ACC112 (cell line): ENCODE data around the gene CNOT6.
"Not testable (repeated sequence)": the region's sequence is repeated elsewhere in the genome, so short reads cannot be mapped to it uniquely, and the experiment has no call there.

Experiments
- H2AFZ ChIP-seq: fragments of 200-600 bp; sonication (generic); one replicate; pipeline ENCODE4 v1.6.0; 2017; ENCODE audit warnings: antibody characterized with exemption, low read length; ENCODE audit not compliant: unreplicated experiment
- H3K27ac ChIP-seq: fragments of 200-600 bp; sonication (generic); 2 replicates; pipeline ENCODE4 v1.5.1; 2014; ENCODE audit warnings: low read depth, mild to moderate bottlenecking, antibody characterized with exemption, low read length, moderate library complexity
- H3K27me3 ChIP-seq: fragments of 200-600 bp; sonication (generic); 2 replicates; pipeline ENCODE4 v1.6.1; 2014; ENCODE audit warnings: mild to moderate bottlenecking, antibody characterized with exemption, low read length, moderate library complexity, mixed read lengths; ENCODE audit not compliant: insufficient read depth
- H3K36me3 ChIP-seq: fragments of 200-600 bp; sonication (generic); 2 replicates; pipeline ENCODE4 v1.6.1; 2016; ENCODE audit warnings: mild to moderate bottlenecking, antibody characterized with exemption, low read length, moderate library complexity, mixed read lengths; ENCODE audit not compliant: insufficient read depth
- H3K4me1 ChIP-seq: fragments of 200-600 bp; sonication (generic); one replicate; pipeline ENCODE4 v1.6.1; 2016; ENCODE audit warnings: low read length, mixed read lengths; ENCODE audit not compliant: insufficient read depth, unreplicated experiment, control insufficient read depth
- H3K4me3 ChIP-seq: fragments of 200-600 bp; sonication (generic); 2 replicates; pipeline ENCODE4 v1.5.1; 2014; ENCODE audit warnings: mild to moderate bottlenecking, low read depth, low read length
- H3K79me2 ChIP-seq: fragments of 200-600 bp; sonication (generic); one replicate; pipeline ENCODE4 v1.6.0; 2016; ENCODE audit warnings: low read length; ENCODE audit not compliant: control insufficient read depth, unreplicated experiment, insufficient read depth

CNOT6 gene

DNA sequence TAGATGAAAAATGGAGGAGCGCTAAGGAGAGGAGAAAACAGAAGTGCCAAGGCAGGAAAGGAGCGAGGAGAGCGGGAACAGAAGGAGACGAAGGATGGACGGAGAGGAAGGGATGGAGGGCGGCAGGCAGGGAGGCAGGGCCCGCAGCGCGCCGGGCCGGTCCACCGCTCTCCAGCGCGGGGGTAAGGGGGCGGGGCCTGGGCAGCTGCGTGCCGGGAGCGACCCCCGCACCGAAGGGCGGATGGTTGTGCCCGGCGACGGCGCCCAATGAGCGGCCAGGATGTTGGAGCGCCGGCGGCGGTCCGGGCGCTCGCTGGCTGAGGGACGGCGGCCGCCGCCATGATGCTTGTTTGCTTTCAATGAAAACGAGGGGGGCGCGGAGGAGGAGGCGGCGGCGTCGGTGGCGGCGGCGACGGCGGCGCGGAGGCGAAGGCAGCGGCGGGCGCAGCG is at the start of gene CNOT6:
Gene CNOT6, plus strand, starts transcription at position 320 of the 450 bp plus-strand sequence. CDS start 34,898 bp downstream, outside the sequence.
- no peaks in the 10 kb centered on the region for H3K36me3 ChIP-seq
- H3K4me1 ChIP-seq = peaks cover 13% of the 10 kb centered on the region
- peak within 1 kb of the TSS; percentile 46 for H2AFZ ChIP-seq
- H3K27ac ChIP-seq = peak within 1 kb of the TSS; percentile 35; the same call in 1 of the 2 replicates
- peaks cover 43% of the 10 kb centered on the region for H3K79me2 ChIP-seq
- peak within 1 kb of the TSS; percentile 82 for H3K4me3 ChIP-seq
- no peaks in the 10 kb centered on the region for H3K27me3 ChIP-seq

DNA sequence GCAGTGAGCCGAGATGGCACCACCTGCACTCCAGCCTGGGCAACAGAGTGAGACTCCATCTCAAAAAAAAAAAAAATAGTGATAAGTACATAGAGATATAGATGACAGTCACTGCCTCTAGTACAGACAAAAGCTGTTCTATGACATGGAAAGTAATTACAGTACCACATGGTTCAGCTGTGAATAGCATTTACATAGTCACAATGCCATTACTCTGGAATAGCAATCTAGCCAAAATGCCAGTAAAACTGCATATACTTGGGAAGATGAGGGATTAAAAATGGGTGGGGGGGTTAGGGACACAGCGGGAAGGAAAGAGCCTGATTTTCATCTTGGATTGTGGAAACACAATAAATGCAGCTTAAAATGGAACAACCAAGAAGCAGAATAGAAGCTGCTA is 39.4 kb upstream of the CNOT6 start:
- no peak overlapping the region for H3K27ac ChIP-seq

DNA sequence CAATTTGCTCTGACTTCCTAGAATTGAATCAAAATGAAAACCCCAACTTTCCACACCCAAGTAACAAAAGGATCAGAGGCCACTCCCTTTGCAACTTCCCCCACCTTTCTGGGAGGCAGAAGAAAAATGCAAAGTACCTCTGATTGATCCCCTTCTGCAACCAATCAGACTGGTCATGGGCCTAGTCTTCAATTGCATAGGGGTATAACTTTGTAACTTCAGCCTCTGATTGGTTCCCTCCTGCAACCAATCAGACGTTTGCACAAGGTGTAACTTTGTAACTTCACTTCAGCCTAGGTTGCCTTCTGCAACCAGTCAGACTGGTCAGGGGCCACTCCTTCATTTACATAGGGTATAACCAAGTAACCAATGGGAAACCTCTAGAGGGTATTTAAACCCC is 38.3 kb upstream of the CNOT6 start:
- Histone ChIP-seq H3K27me3 (peaks cover 23% of the 10 kb centered on the region), H3K4me3 (no peak overlapping the region), H3K36me3 (no peaks in the 10 kb centered on the region), H3K79me2 (no peaks in the 10 kb centered on the region), H3K27ac (no peak overlapping the region), H2AFZ (no peak overlapping the region), H3K4me1 (no peaks in the 10 kb centered on the region)

More for the DNA sequence above, 39.4 kb upstream of the CNOT6 start:
- Histone ChIP-seq H3K27me3 (peaks cover 33% of the 10 kb centered on the region), H3K79me2 (no peaks in the 10 kb centered on the region), H3K4me3 (no peak overlapping the region), H3K36me3 (no peaks in the 10 kb centered on the region), H2AFZ (no peak overlapping the region), H3K4me1 (no peaks in the 10 kb centered on the region)

DNA sequence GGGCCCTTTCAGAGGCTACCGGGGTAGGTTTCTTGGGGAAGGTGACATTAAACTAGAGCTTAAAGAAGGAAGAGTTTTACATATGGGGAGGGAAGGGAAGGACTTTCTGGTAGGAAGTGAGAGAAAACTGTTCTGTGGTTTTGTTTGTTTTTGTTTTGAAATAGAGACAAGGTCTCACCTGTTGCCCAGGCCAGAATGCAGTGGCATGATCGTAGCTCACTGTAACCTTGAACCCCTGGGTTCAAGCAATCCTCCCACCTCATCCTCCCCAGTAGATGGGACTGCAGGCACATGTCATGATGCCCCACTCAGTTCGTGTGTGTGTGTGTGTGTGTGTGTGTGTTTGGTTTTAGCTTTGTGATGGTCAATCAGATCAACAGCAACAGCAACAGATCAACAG is 37.4 kb upstream of the CNOT6 start:
- Histone ChIP-seq H3K27me3 (peaks cover 16% of the 10 kb centered on the region), H3K79me2 (no peaks in the 10 kb centered on the region), H2AFZ (no peak overlapping the region), H3K4me1 (no peaks in the 10 kb centered on the region), H3K4me3 (no peak overlapping the region), H3K36me3 (no peaks in the 10 kb centered on the region), H3K27ac (no peak overlapping the region)

DNA sequence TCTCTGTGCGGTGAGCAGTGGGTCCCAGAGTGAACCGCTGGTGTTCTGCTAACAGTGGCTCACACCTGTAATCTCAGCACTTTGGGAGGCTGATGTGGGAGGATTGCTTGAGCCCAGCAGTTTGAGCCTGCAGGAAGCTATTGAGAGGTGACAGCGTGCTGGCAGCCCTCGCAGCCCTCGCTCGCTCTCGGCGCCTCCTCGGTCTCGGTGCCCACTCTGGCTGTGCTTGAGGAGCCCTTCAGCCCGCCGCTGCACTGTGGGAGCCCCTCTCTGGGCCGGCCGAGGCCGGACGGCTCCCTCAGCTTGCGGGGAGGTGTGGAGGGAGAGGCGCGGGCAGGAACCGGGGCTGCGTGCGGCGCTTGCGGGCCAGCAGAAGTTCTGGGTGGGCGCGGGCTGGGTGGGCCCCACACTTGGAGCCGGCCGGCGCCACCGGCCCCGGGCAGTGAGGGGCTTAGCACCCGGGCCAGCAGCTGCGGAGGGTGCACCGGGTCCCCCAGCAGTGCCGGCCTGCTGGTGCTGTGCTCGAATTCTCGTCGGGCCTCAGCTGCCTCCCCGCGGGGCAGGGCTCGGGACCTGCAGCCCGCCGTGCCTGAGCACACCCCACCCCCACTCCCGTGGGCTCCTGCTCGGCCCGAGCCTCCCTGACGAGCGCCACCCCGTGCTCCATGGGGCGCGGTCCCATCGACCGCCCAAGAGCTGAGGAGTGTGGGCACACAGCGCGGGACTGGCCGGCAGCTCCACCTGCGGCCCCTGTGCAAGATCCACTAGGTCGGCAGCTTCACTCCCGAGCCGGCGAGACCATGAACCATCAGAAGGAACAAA is 35.1 kb upstream of the CNOT6 start:
- not testable (repeated sequence) for H3K4me1 ChIP-seq, H3K36me3 ChIP-seq, H3K4me3 ChIP-seq, H3K79me2 ChIP-seq, H3K27me3 ChIP-seq, H3K27ac ChIP-seq, H2AFZ ChIP-seq

DNA sequence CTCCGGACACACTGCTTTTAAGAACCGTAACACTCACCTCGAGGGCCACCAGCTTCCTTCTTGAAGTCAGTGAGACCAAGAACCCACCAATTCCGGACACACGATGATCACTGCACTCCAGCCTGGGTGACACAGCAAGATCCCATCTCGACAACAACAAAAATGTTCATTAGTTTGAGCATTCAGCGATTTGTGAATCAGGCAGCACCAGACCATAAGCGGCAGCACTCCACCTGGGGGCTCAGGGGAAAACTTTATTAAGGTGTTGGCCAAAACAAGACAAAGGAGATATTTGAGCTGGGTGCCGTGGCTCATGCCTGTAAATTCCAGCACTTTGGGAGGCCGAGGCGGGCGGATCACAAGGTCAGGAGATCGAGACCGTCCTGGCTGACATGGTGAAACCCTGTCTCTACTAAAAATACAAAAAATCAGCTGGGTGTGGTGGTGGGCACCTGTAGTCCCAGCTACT is 34.5 kb upstream of the CNOT6 start:
- H3K36me3 ChIP-seq, H3K27me3 ChIP-seq, H3K27ac ChIP-seq, H3K4me3 ChIP-seq, H2AFZ ChIP-seq, H3K4me1 ChIP-seq, H3K79me2 ChIP-seq: not testable (repeated sequence)

DNA sequence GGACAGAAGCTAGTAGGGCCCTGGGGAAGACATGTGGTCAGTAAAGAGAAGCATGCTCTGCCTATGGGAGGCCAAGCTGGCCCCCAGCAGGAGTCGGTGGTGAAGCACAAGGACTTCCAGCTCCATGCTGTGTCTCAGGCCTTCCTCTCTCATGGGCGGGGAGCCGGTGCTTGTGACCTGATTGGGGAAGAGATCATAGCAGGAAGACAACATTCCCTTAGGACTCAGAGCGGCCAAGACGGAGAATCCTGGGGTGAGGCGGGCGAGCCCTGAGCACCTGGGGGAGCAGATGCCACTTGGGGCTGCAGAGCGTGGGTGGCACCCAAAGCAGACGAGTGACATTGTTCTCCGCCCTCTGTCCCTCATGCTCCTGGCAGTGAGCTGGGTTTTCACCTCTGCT is 33.3 kb upstream of the CNOT6 start:
- no peak overlapping the region for H3K4me3 ChIP-seq
- no peak overlapping the region for H3K27ac ChIP-seq
- H3K79me2 ChIP-seq = no peaks in the 10 kb centered on the region
- no peaks in the 10 kb centered on the region for H3K4me1 ChIP-seq
- H3K36me3 ChIP-seq = no peaks in the 10 kb centered on the region
- H3K27me3 ChIP-seq = no peaks in the 10 kb centered on the region
- no peak overlapping the region for H2AFZ ChIP-seq

DNA sequence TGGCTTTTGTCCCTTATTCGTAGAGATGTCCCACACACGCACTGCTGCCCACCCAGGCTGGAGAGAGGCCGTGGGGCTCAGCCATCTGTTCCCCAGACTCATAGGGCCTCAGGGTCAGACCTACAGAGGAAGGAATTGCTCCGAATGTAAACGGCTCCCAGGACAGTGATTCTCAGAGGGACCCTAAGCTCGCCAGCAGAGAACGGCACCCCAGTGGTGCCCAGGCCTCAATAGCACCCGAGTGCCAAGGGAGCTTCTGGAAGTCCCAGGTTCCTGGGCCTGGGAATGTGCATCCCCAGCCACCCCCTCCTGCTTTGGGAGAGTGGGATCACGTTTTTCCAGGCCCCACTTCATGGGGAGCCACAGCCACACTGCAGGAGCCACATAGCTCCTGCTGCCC is 32.9 kb upstream of the CNOT6 start:
- H2AFZ ChIP-seq = no peak overlapping the region
- no peaks in the 10 kb centered on the region for H3K4me1 ChIP-seq
- H3K36me3 ChIP-seq = no peaks in the 10 kb centered on the region
- H3K79me2 ChIP-seq = no peaks in the 10 kb centered on the region
- no peak overlapping the region for H3K27ac ChIP-seq
- no peak overlapping the region for H3K4me3 ChIP-seq
- no peaks in the 10 kb centered on the region for H3K27me3 ChIP-seq

DNA sequence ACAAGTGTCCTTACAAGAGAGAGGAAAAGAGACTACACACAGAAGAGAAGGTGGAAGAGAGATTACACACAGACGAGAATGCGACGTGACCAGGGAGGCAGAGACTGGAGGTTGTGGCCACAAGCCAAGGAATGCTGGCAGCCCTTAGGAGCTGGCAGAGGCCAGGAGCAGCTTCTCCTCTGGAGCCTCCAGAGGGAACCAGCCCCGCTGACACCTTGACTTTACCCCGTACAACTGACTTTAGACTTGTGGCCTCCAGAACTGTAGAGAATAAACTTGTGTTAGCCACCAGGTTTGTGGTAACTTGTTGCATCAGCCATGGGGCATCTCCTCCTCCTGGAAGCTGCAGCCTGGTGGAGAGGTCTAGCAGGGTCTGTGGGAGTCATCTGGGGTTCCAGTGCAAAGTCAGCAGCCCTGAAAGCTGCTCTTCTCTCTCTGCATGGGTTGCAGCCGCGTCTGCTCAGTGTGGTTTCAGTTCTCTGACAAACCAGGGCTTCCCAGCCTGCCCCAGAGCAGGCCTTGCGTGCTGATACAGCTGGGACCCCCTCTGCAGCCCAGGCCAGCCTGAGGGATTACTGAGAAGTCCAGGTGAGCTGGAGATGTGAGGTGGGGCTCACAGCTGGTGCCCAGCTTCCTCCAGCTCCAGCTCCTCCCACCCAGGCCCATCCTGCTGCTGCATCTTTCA is 30.8 kb upstream of the CNOT6 start:
- no peaks in the 10 kb centered on the region for H3K36me3 ChIP-seq
- no peaks in the 10 kb centered on the region for H3K4me1 ChIP-seq
- H3K27ac ChIP-seq = no peak overlapping the region
- H3K27me3 ChIP-seq = no peaks in the 10 kb centered on the region
- H3K4me3 ChIP-seq = no peak overlapping the region
- no peaks in the 10 kb centered on the region for H3K79me2 ChIP-seq
- no peak overlapping the region for H2AFZ ChIP-seq

DNA sequence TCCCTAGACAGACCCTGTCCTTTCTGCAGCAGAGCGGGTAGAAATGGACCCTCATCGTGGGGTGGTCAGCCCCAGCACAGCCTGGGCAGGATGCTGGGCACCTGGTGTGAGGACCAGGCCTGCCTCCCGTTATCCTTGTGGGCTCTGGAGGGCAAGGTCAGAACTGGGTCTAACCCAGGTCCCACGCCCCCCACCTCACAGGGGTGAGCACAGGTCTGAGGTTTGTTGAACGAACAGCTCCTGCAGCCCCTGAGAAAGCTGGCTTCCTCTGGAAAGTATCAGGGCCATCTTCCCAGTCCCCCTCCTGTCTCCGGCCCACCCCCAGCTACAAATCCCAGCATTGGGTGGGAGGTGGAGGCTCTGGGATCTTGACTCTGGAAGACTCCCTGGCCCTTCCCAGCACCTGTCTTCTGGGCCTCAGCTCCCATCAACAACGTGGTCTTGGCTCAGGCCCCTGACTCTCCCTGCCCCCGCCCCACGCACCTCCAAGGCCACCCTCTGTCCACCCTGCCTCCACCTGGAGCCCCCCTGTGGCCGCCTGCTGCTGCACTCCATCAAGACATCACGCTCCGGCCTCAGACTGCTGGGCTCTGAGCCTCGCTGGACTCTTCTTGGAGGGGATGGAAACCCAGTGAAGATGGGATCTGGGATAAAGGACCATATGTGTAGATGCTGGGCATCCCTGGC is 30.1 kb upstream of the CNOT6 start:
- H2AFZ ChIP-seq = no peak overlapping the region
- H3K4me1 ChIP-seq = no peaks in the 10 kb centered on the region
- no peaks in the 10 kb centered on the region for H3K79me2 ChIP-seq
- no peak overlapping the region for H3K4me3 ChIP-seq
- H3K27me3 ChIP-seq = no peaks in the 10 kb centered on the region
- no peaks in the 10 kb centered on the region for H3K36me3 ChIP-seq
- H3K27ac ChIP-seq = no peak overlapping the region
